Lower lobe of right lung (tissue), 2 donors: ENCODE measurements around the gene ACAN. TPM values are rescaled to one million over a fixed set of nuclear protein-coding genes. Genes with fewer than 3 reads are reported as not detected.

Experiments
- ATAC-seq, 2 donors: fragments of 200-7000 bp; cut with Tn5 transposase; one replicate each; pipeline ENCODE4 v1.9.1; 2020 to 2022; ENCODE audit warnings: mild to moderate bottlenecking in 2 of 2, moderate library complexity in 2 of 2
- DNase-seq: peaks from one replicate; pipeline ENCODE4 v3.0.0-alpha.2; 2020
- H3K27ac ChIP-seq: fragments of 200-600 bp; one replicate; pipeline ENCODE4 v1.8.0; 2022
- H3K27me3 ChIP-seq: fragments of 200-600 bp; one replicate; pipeline ENCODE4 v1.8.0; 2022; ENCODE audit warnings: low read depth
- H3K36me3 ChIP-seq: fragments of 200-600 bp; one replicate; pipeline ENCODE4 v1.8.0; 2022; ENCODE audit warnings: mild to moderate bottlenecking
- H3K4me1 ChIP-seq: fragments of 200-600 bp; one replicate; pipeline ENCODE4 v1.8.0; 2022
- H3K4me3 ChIP-seq: fragments of 200-600 bp; one replicate; pipeline ENCODE4 v1.8.0; 2022; ENCODE audit warnings: mild to moderate bottlenecking
- H3K9me3 ChIP-seq: fragments of 200-600 bp; one replicate; pipeline ENCODE4 v1.8.0; 2022
- CTCF ChIP-seq: fragments of 200-600 bp; IDR thresholded peaks from one replicate; pipeline ENCODE4 v1.8.0; 2022; ENCODE audit warnings: antibody characterized with exemption, mild to moderate bottlenecking
- intact Hi-C: fragments of 100-400 bp; cut with DNase I; formaldehyde crosslinking; loops from one replicate; pipeline ENCODE4 v1.11.0; 2022
- total RNA-seq: library from RNA; stranded (reverse); fragmentation: NEBNext Ultra II Directional; extraction: Animal tissue kit (Norgen Biotek cat#: 25700); gene quantifications from one replicate; pipeline ENCODE4 v1.2.1, GENCODE V29; 2021
- donor health status: DM: no; HTN: yes; CAD: no; lungs with severe emphysema.

The ACAN gene
- total RNA-seq, 1 donor from 2014 or later, result 0.12 TPM

DNA sequence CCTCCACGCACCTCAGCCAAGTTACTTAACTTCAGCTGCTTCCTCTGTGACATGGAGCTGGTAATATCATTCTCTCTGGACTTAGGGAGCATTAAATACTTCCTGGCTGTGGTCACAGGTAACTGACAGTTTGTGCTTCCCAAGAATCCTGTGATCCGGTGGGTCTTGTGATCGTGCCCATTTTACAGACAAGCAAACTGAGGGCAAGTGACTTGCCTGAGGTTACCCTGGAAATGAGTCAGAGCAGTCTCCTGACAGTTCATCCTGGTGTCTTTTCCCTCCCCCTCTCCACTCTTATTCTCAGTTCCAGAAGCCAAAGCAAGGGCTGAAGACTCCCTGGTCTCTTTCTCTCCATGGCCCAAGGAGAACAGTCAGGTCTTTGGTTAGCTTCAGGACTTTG, 35.9 kb downstream of the ACAN start:
- Histone ChIP-seq H3K27me3 (peaks cover 10% of the 10 kb centered on the region), H3K4me3 (no peak overlapping the region), H3K9me3 (no peaks in the 10 kb centered on the region), H3K27ac (no peak overlapping the region), H3K36me3 (no peaks in the 10 kb centered on the region), H3K4me1 (no peaks in the 10 kb centered on the region)
- ATAC-seq, result no peak
- no peak for DNase-seq
- intact Hi-C loops, result no loop called here
- no peak for TF ChIP-seq CTCF

DNA sequence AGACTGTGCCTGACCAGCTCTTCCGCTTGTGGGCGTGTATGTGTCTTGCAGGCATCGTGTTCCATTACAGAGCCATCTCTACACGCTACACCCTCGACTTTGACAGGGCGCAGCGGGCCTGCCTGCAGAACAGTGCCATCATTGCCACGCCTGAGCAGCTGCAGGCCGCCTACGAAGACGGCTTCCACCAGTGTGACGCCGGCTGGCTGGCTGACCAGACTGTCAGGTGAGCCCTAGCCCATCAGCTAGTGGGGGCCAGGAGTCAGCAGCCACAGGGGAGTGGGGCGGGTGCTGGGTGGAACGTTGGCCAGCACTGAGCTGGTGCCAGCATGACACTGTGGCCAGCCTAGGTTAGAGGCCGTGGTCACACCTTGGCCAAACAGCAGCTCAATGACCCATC, 36.7 kb downstream of the ACAN start:
- Histone ChIP-seq H3K4me1 (no peaks in the 10 kb centered on the region), H3K9me3 (no peaks in the 10 kb centered on the region), H3K4me3 (no peak overlapping the region), H3K36me3 (no peaks in the 10 kb centered on the region), H3K27me3 (peaks cover 10% of the 10 kb centered on the region), H3K27ac (no peak overlapping the region)
- intact Hi-C loops, result no loop called here
- TF ChIP-seq CTCF, result no peak
- ATAC-seq (no peak), DNase-seq (no peak)

- H3K9me3 ChIP-seq, result no peaks in the 10 kb centered on the region
- no peak overlapping the region for H3K27ac ChIP-seq
- H3K27me3 ChIP-seq, result peaks cover 10% of the 10 kb centered on the region
- no peak for TF ChIP-seq CTCF
- H3K4me1 ChIP-seq, result no peaks in the 10 kb centered on the region
- no peaks in the 10 kb centered on the region for H3K36me3 ChIP-seq
- H3K4me3 ChIP-seq, result no peak overlapping the region
- DNase-seq, result no peak
- intact Hi-C loops, result no loop called here
- no peak for ATAC-seq
These were observed 38.0 kb downstream of the ACAN start for GRCh38 chr15:88841236-88841635.

GRCh38 chr15:88842156-88842555, 38.9 kb downstream of the ACAN start:
- ATAC-seq (no peak), DNase-seq (no peak)

GRCh38 chr15:88843334-88843733, 40.1 kb downstream of the ACAN start:
- H3K4me1 ChIP-seq, result no peaks in the 10 kb centered on the region
- ATAC-seq (no peak), DNase-seq (no peak)
- H3K27me3 ChIP-seq, result peaks cover 10% of the 10 kb centered on the region
- no peak overlapping the region for H3K4me3 ChIP-seq
- H3K27ac ChIP-seq, result no peak overlapping the region
- TF ChIP-seq CTCF, result no peak
- no peaks in the 10 kb centered on the region for H3K9me3 ChIP-seq
- H3K36me3 ChIP-seq, result no peaks in the 10 kb centered on the region
- intact Hi-C loops, result no loop called here

More at GRCh38 chr15:88842156-88842555, 38.9 kb downstream of the ACAN start:
- H3K4me1 ChIP-seq, result no peaks in the 10 kb centered on the region
- H3K36me3 ChIP-seq, result no peaks in the 10 kb centered on the region
- no peaks in the 10 kb centered on the region for H3K9me3 ChIP-seq
- TF ChIP-seq CTCF, result no peak
- no peak overlapping the region for H3K27ac ChIP-seq
- H3K27me3 ChIP-seq, result peaks cover 10% of the 10 kb centered on the region
- H3K4me3 ChIP-seq, result no peak overlapping the region
- intact Hi-C loops, result no loop called here
